ENCODE data around the gene NRBF2. TPM values are rescaled to one million over a fixed set of nuclear protein-coding genes. Genes with fewer than 3 reads are reported as not detected.

Gene NRBF2
- total and polyA plus RNA-seq, 9 of the 15 experiments (the other 6 are each of a cell fraction or from before 2014, with no cell fraction given), result 20.8 to 52.1 (median 30.5) TPM

DNA sequence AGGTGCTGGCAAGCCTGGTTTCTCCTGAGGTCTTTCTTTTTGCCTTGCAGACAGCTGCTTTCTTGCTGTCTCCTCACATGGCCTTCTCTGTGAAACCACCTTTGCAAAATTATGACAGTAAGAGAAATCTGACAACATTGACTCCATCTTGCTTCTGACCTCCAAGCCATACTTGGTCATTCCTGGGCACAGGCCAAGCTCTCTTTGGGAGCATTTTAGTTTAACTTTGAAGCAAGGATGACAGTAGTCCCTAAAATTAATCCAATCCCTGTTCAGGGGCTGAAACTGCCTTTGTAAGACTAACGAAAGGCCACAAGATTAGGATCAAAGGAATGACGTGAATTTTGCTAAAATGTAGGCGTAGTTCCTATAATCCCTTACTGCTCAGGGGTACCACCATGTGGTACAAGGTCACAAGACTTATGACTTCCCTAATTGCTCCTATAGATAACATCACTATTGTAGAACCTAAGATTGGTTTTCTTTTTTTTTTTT, 25.1 kb upstream of the NRBF2 start (continued):
- TF ChIP-seq GTF2E2 (tag; IDR thresholded peaks at IDR 0.05) (peak; percentile 23; the same call in 1 of the 2 replicates), BRF2 (IDR thresholded peaks at IDR 0.05; ENCODE audit: borderline replicate concordance, insufficient read depth, insufficient read length) (no peak), GABPA (tag; conservative IDR thresholded peaks at IDR 0.05; ENCODE audit: low read depth) (0 out of 2 replicates have a peak, but pooled peaks have one; percentile 12), TBL1XR1 (IDR thresholded peaks at IDR 0.05; ENCODE audit: low read length in 2 of 2) (no peak), HDAC8 (tag; IDR thresholded peaks at IDR 0.05) (peak; percentile 87), ZNF75A (CRISPR knock-in tag; IDR thresholded peaks at IDR 0.05) (0 out of 2 replicates have a peak, but pooled peaks have one; percentile 18), DIDO1 (tag; IDR thresholded peaks at IDR 0.05; ENCODE audit: low read depth) (peak; percentile 72), MCM5 (IDR thresholded peaks at IDR 0.05; ENCODE audit: low read depth) (no peak), MAZ (CRISPR knock-in tag; conservative IDR thresholded peaks at IDR 0.05 in 1 of 2, IDR thresholded peaks at IDR 0.05 in 1 of 2) (peak in 1 of 2 experiments; percentile 41; a peak in 1 of 4 replicates), NR2C2 (CRISPR knock-in tag; IDR thresholded peaks at IDR 0.05) (no peak), NR2C2 (tag; IDR thresholded peaks at IDR 0.05) (peak; percentile 68), ZKSCAN8 (CRISPR knock-in tag; IDR thresholded peaks at IDR 0.05) (peak; percentile 87), MEF2D (tag; conservative IDR thresholded peaks at IDR 0.05; ENCODE audit: low read depth) (peak; percentile 93), ZNF583 (CRISPR knock-in tag; IDR thresholded peaks at IDR 0.05) (peak; percentile 68), EGR1 (conservative IDR thresholded peaks at IDR 0.05) (no peak), CXXC5 (CRISPR knock-in tag; IDR thresholded peaks at IDR 0.05) (0 out of 2 replicates have a peak, but pooled peaks have one; percentile 32), NR2C1 (IDR thresholded peaks at IDR 0.05) (no peak), NR2C1 (tag; IDR thresholded peaks at IDR 0.05) (peak; percentile 88), ZNF41 (CRISPR knock-in tag; conservative IDR thresholded peaks at IDR 0.05) (peak; percentile 88; the same call in 1 of the 2 replicates), ZNF134 (CRISPR knock-in tag; conservative IDR thresholded peaks at IDR 0.05) (peak; percentile 51; the same call in 1 of the 2 replicates), ZFP1 (CRISPR knock-in tag; IDR thresholded peaks at IDR 0.05) (no peak), SMAD3 (CRISPR knock-in tag; conservative IDR thresholded peaks at IDR 0.05) (peak; percentile 92), HIVEP1 (CRISPR knock-in tag; IDR thresholded peaks at IDR 0.05) (peak; percentile 82; the same call in 1 of the 2 replicates), ZNF740 (CRISPR knock-in tag; IDR thresholded peaks at IDR 0.05) (no peak), ZNF740 (tag; IDR thresholded peaks at IDR 0.05) (peak in 1 of 2 experiments; percentile 86; a peak in 2 of 4 replicates)
- TF ChIP-seq, protein P1, sequence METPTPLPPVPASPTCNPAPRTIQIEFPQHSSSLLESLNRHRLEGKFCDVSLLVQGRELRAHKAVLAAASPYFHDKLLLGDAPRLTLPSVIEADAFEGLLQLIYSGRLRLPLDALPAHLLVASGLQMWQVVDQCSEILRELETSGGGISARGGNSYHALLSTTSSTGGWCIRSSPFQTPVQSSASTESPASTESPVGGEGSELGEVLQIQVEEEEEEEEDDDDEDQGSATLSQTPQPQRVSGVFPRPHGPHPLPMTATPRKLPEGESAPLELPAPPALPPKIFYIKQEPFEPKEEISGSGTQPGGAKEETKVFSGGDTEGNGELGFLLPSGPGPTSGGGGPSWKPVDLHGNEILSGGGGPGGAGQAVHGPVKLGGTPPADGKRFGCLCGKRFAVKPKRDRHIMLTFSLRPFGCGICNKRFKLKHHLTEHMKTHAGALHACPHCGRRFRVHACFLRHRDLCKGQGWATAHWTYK (CRISPR knock-in tag; IDR thresholded peaks at IDR 0.05), result peak; percentile 89
- TF ChIP-seq, protein P2, sequence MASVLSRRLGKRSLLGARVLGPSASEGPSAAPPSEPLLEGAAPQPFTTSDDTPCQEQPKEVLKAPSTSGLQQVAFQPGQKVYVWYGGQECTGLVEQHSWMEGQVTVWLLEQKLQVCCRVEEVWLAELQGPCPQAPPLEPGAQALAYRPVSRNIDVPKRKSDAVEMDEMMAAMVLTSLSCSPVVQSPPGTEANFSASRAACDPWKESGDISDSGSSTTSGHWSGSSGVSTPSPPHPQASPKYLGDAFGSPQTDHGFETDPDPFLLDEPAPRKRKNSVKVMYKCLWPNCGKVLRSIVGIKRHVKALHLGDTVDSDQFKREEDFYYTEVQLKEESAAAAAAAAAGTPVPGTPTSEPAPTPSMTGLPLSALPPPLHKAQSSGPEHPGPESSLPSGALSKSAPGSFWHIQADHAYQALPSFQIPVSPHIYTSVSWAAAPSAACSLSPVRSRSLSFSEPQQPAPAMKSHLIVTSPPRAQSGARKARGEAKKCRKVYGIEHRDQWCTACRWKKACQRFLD (CRISPR knock-in tag; IDR thresholded peaks at IDR 0.05), result peak; percentile 90
